Trophoblast cell (in vitro differentiated cells and primary cell): ENCODE measurements around the gene CLTCL1.

ENCODE experiments used
- DNase-seq, 2 donors: peaks; one replicate each; pipeline ENCODE4 v3.0.0-alpha.2; 2016
- H2AFZ ChIP-seq: 2 replicates; pipeline ENCODE4 v1.6.1; 2013; ENCODE audit warnings: low read length, moderate library complexity, mild to moderate bottlenecking; ENCODE audit not compliant: insufficient read depth, poor library complexity
- H2AK5ac ChIP-seq: 2 replicates; pipeline ENCODE4 v1.6.1; 2013; ENCODE audit warnings: mild to moderate bottlenecking, low read length
- H2BK120ac ChIP-seq: 2 replicates; pipeline ENCODE4 v1.6.1; 2013; ENCODE audit warnings: low read length, mild to moderate bottlenecking, moderate library complexity; ENCODE audit not compliant: insufficient read depth, poor library complexity
- H2BK12ac ChIP-seq: 2 replicates; pipeline ENCODE4 v1.6.1; 2013; ENCODE audit warnings: mild to moderate bottlenecking, low read length, moderate library complexity
- H2BK5ac ChIP-seq: 2 replicates; pipeline ENCODE4 v1.6.1; 2013; ENCODE audit warnings: low read length, low read depth, moderate library complexity, mild to moderate bottlenecking; ENCODE audit not compliant: poor library complexity
- H3K14ac ChIP-seq: 2 replicates; pipeline ENCODE4 v1.6.1; 2013; ENCODE audit warnings: mild to moderate bottlenecking, low read length
- H3K18ac ChIP-seq: 2 replicates; pipeline ENCODE4 v1.6.1; 2013; ENCODE audit warnings: mild to moderate bottlenecking, low read length
- H3K23ac ChIP-seq: 2 replicates; pipeline ENCODE4 v1.6.1; 2013; ENCODE audit warnings: low read length
- H3K27ac ChIP-seq: 2 replicates; pipeline ENCODE4 v1.5.1; 2013; ENCODE audit warnings: low read depth, mild to moderate bottlenecking, inconsistent platforms, low read length, moderate library complexity
- H3K27me3 ChIP-seq: 2 replicates; pipeline ENCODE4 v1.6.1; 2013; ENCODE audit warnings: inconsistent platforms, mild to moderate bottlenecking, low read length, moderate library complexity; ENCODE audit not compliant: insufficient read depth
- H3K36me3 ChIP-seq, 2 experiments: 1 replicate in 1 of 2; 2 replicates in 1 of 2; pipeline ENCODE4 v1.6.1; 2013; ENCODE audit warnings: low read length in 2 of 2, mild to moderate bottlenecking in 2 of 2, moderate library complexity in 1 of 2; ENCODE audit not compliant: insufficient read depth in 2 of 2, control insufficient read depth in 1 of 2
- H3K4ac ChIP-seq: 2 replicates; pipeline ENCODE4 v1.6.1; 2013; ENCODE audit warnings: low read depth, mild to moderate bottlenecking, low read length, moderate library complexity
- H3K4me1 ChIP-seq, 2 experiments: 1 replicate in 1 of 2; 2 replicates in 1 of 2; pipeline ENCODE4 v1.6.1; 2013; ENCODE audit warnings: low read length in 2 of 2, mild to moderate bottlenecking in 2 of 2, moderate library complexity in 1 of 2; ENCODE audit not compliant: insufficient read depth in 2 of 2, control insufficient read depth in 1 of 2
- H3K4me2 ChIP-seq: 2 replicates; pipeline ENCODE4 v1.6.1; 2013; ENCODE audit warnings: inconsistent platforms, mild to moderate bottlenecking, low read length, moderate library complexity
- H3K4me3 ChIP-seq: 2 replicates; pipeline ENCODE4 v1.5.1; 2013; ENCODE audit warnings: mild to moderate bottlenecking, low read depth, low read length, inconsistent platforms
- H3K79me1 ChIP-seq: one replicate; pipeline ENCODE4 v1.6.1; 2013; ENCODE audit warnings: low read length
- H3K79me2 ChIP-seq: 2 replicates; pipeline ENCODE4 v1.6.1; 2013; ENCODE audit warnings: low read length, mild to moderate bottlenecking; ENCODE audit not compliant: control insufficient read depth, insufficient read depth, poor library complexity
- H3K9ac ChIP-seq: 2 replicates; pipeline ENCODE4 v1.6.1; 2013; ENCODE audit warnings: mild to moderate bottlenecking, low read length
- H3K9me3 ChIP-seq: 2 replicates; pipeline ENCODE4 v1.6.1; 2013; ENCODE audit warnings: low read depth, mild to moderate bottlenecking, control low read depth, inconsistent platforms, low read length; ENCODE audit not compliant: insufficient read depth
- H4K12ac ChIP-seq: 2 replicates; pipeline ENCODE4 v1.6.1; 2013; ENCODE audit warnings: low read depth, mild to moderate bottlenecking, low read length, moderate library complexity
- H4K8ac ChIP-seq: 2 replicates; pipeline ENCODE4 v1.6.1; 2013; ENCODE audit warnings: low read depth, mild to moderate bottlenecking, low read length, moderate library complexity
- H4K91ac ChIP-seq: one replicate; pipeline ENCODE4 v1.6.1; 2013; ENCODE audit warnings: low read depth, mild to moderate bottlenecking, low read length, moderate library complexity
- WGBS: extraction: QIAGEN DNeasy Blood & Tissue Kit; methylation state at CpG from one replicate; pipeline ENCODE4 v1.1.7; 2013; ENCODE audit warnings: missing lambda C conversion rate; ENCODE audit not compliant: insufficient read length, insufficient coverage; ENCODE audit errors: extremely low coverage; 5-methylcytosine and 5-hydroxymethylcytosine counted together

Gene CLTCL1

DNA sequence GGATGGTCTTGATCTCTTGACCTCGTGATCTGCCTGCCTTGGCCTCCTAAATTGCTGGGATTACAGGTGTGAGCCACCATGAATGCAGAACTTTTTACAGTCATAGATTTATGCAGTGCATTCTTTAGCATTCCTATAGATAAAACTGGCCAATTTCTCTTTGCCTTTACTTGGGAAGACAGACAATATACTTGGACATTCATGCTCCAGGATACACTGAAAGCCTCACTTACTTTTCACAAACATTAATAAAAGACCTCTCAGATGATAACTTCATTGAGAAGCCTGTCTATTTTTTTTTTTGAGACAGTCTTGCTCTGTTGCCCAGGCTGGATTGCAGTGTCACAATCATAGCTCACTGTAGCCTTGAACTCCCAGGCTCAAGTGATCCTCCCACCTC lies 12.3 kb upstream of the CLTCL1 start:
- DNase-seq: no peak
- no peak overlapping the region for H3K9ac ChIP-seq
- no peak overlapping the region for H3K4me3 ChIP-seq
- H3K27ac ChIP-seq: no peak overlapping the region
- no peaks in the 10 kb centered on the region for H3K27me3 ChIP-seq
- H3K4ac ChIP-seq: no peak overlapping the region
- no peaks in the 10 kb centered on the region for H3K4me1 ChIP-seq
- WGBS: no CpG with 5 or more reads among the region's 1 CpG
- no peaks in the 10 kb centered on the region for H3K79me1 ChIP-seq
- no peak overlapping the region for H2AFZ ChIP-seq
- no peak overlapping the region for H3K14ac ChIP-seq
- no peaks in the 10 kb centered on the region for H3K79me2 ChIP-seq
- no peaks in the 10 kb centered on the region for H3K36me3 ChIP-seq
- no peak overlapping the region for H2BK120ac ChIP-seq
- no peak overlapping the region for H4K91ac ChIP-seq
- H4K12ac ChIP-seq: no peak overlapping the region
- no peak overlapping the region for H2BK5ac ChIP-seq
- H2AK5ac ChIP-seq: no peak overlapping the region
- H2BK12ac ChIP-seq: no peak overlapping the region
- no peak overlapping the region for H4K8ac ChIP-seq
- H3K23ac ChIP-seq: no peak overlapping the region
- no peak overlapping the region for H3K4me2 ChIP-seq
- no peak overlapping the region for H3K18ac ChIP-seq
- H3K9me3 ChIP-seq: no peaks in the 10 kb centered on the region

- Histone ChIP-seq H3K9me3 (no peaks in the 10 kb centered on the region), H3K18ac (no peak overlapping the region), H2AK5ac (no peak overlapping the region), H2BK12ac (no peak overlapping the region), H3K4me3 (no peak overlapping the region), H2BK120ac (no peak overlapping the region), H3K27me3 (no peaks in the 10 kb centered on the region), H3K79me1 (peaks cover 5% of the 10 kb centered on the region), H3K36me3 (no peaks in the 10 kb centered on the region), H3K4me1 (peaks cover 3 to 5% of the 10 kb centered on the region in 2 experiments), H2BK5ac (no peak overlapping the region), H3K27ac (no peak overlapping the region), H4K12ac (no peak overlapping the region), H3K79me2 (no peaks in the 10 kb centered on the region), H3K4ac (no peak overlapping the region), H2AFZ (no peak overlapping the region), H4K8ac (no peak overlapping the region), H3K23ac (no peak overlapping the region), H4K91ac (no peak overlapping the region), H3K9ac (no peak overlapping the region), H3K14ac (no peak overlapping the region), H3K4me2 (no peak overlapping the region)
- no peak for DNase-seq
Measured at GRCh38 chr22:19295733-19296132, 4.2 kb upstream of the CLTCL1 start.

GRCh38 chr22:19292458-19293230 lies 1.1 kb upstream of the CLTCL1 start:
- no peak overlapping the region for H3K23ac ChIP-seq
- H3K4me2 ChIP-seq: no peak overlapping the region
- H2BK5ac ChIP-seq: no peak overlapping the region
- H3K4ac ChIP-seq: no peak overlapping the region
- DNase-seq: no peak
- no peak overlapping the region for H3K14ac ChIP-seq
- peaks cover 6 to 9% of the 10 kb centered on the region in 2 experiments for H3K4me1 ChIP-seq
- H2BK12ac ChIP-seq: no peak overlapping the region
- no peak overlapping the region for H3K27ac ChIP-seq
- H4K91ac ChIP-seq: no peak overlapping the region
- no peak overlapping the region for H3K4me3 ChIP-seq
- no peak overlapping the region for H2AK5ac ChIP-seq
- no peak overlapping the region for H3K18ac ChIP-seq
- H3K9ac ChIP-seq: no peak overlapping the region
- peaks cover 5% of the 10 kb centered on the region for H3K79me1 ChIP-seq
- no peak overlapping the region for H2AFZ ChIP-seq
- no peaks in the 10 kb centered on the region for H3K79me2 ChIP-seq
- H3K36me3 ChIP-seq: no peaks in the 10 kb centered on the region
- H4K8ac ChIP-seq: peak overlapping the region; percentile 64
- H3K27me3 ChIP-seq: peaks cover 4% of the 10 kb centered on the region
- no peak overlapping the region for H4K12ac ChIP-seq
- no peaks in the 10 kb centered on the region for H3K9me3 ChIP-seq
- WGBS: no CpG with 5 or more reads among the region's 23 CpGs
- no peak overlapping the region for H2BK120ac ChIP-seq

DNA sequence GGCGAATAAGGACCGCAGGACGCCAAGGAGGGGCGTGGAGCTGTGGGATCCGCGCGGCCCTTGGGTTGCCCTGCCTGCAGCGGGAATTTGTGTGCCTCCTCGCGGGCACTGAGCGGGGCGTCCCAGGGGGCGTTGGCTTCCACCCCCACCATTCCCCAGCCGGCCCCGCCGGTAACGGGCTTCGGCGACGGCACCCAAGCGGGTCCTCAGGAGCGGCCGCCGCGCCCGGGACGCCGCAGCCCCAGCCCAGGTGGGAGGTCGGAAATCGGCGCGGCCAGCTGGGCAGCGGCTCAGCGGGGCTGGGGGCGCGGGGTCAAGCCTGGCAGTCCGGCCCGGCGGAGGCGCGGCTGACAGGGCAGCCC lies 320 bp downstream of the CLTCL1 start:
- no CpG with 5 or more reads among the region's 41 CpGs for WGBS

More for the DNA sequence above, 320 bp downstream of the CLTCL1 start:
- Histone ChIP-seq H3K79me2 (no peaks in the 10 kb centered on the region), H3K4me2 (peak overlapping the region; percentile 86), H3K4me1 (peaks cover 6 to 12% of the 10 kb centered on the region in 2 experiments), H2BK120ac (peak overlapping the region; percentile 19), H2BK12ac (no peak overlapping the region), H3K23ac (no peak overlapping the region), H3K4me3 (peak overlapping the region; percentile 80), H3K79me1 (peaks cover 5% of the 10 kb centered on the region), H3K4ac (peak overlapping the region; percentile 23), H3K14ac (peak overlapping the region; percentile 72), H4K8ac (peak overlapping the region; percentile 76), H3K36me3 (no peaks in the 10 kb centered on the region), H2BK5ac (no peak overlapping the region), H3K9me3 (no peaks in the 10 kb centered on the region), H3K18ac (peak overlapping the region; percentile 78), H4K91ac (no peak overlapping the region), H2AK5ac (no peak overlapping the region), H4K12ac (peak overlapping the region; percentile 27), H2AFZ (peak overlapping the region; percentile 85), H3K27ac (no peak overlapping the region), H3K9ac (peak overlapping the region; percentile 52), H3K27me3 (peaks cover 4% of the 10 kb centered on the region)
- no peak for DNase-seq
